Common myeloid progenitor, CD34-positive (primary cell): ENCODE data around the gene KDM7A. TPM values are rescaled to one million over a fixed set of nuclear protein-coding genes. Genes with fewer than 3 reads are reported as not detected.
A peak's percentile ranks its signal among the peaks of the same experiment; 100 is the strongest.

Source experiments
- CTCF ChIA-PET: fragments of 350-600 bp; sonication (Branson Sonifier 250); formaldehyde crosslinking; loops from one replicate; lab custom pipeline; 2021; ENCODE audit warnings: antibody characterized with exemption; lab: Charles Lee
- POLR2A ChIA-PET: fragments of 350-600 bp; sonication (Branson Sonifier 250); formaldehyde crosslinking; loops from one replicate; lab custom pipeline; 2021; ENCODE audit warnings: antibody characterized with exemption; lab: Charles Lee
- DNase-seq, 3 donors: peaks; one replicate each; pipeline versions ENCODE4 v3.0.0 to v3.0.0-alpha.2; 2013
- H3K27ac ChIP-seq, 2 experiments: 1 replicate in 1 of 2; 2 replicates in 1 of 2; pipeline ENCODE4 v1.7.0; 2013; ENCODE audit warnings: inconsistent platforms in 2 of 2, low read length in 2 of 2, mild to moderate bottlenecking in 2 of 2, low read depth in 1 of 2, moderate library complexity in 1 of 2; ENCODE audit not compliant: severe bottlenecking in 2 of 2, insufficient read depth in 1 of 2, poor library complexity in 1 of 2
- H3K27me3 ChIP-seq, 5 experiments: replicated peaks in 2 of 5; 1 replicate in 3 of 5; 2 replicates in 2 of 5; pipeline versions ENCODE4 v1.6.1 to v1.7.0; 2013; ENCODE audit warnings: low read length in 4 of 5, mild to moderate bottlenecking in 2 of 5, moderate library complexity in 2 of 5, inconsistent platforms in 1 of 5; ENCODE audit not compliant: insufficient read depth in 5 of 5, control insufficient read depth in 4 of 5
- H3K36me3 ChIP-seq, 4 experiments: 1 replicate in 2 of 4; 2 replicates in 2 of 4; pipeline versions ENCODE4 v1.6.1 to v1.7.0; 2013; ENCODE audit warnings: low read length in 3 of 4, control low read depth in 1 of 4, mild to moderate bottlenecking in 1 of 4; ENCODE audit not compliant: control insufficient read depth in 4 of 4, insufficient read depth in 4 of 4
- H3K4me1 ChIP-seq, 4 experiments: 1 replicate in 3 of 4; 2 replicates in 1 of 4; pipeline versions ENCODE4 v1.6.1 to v1.7.1; 2013; ENCODE audit warnings: low read length in 3 of 4, mild to moderate bottlenecking in 3 of 4, control low read depth in 1 of 4, inconsistent platforms in 1 of 4, moderate library complexity in 1 of 4; ENCODE audit not compliant: control insufficient read depth in 4 of 4, insufficient read depth in 4 of 4; ENCODE audit errors: control extremely low read depth in 1 of 4
- H3K4me3 ChIP-seq, 7 experiments: 1 replicate in 4 of 7; 2 replicates in 3 of 7; pipeline versions ENCODE4 v1.5.1 to v1.7.0; 2013; ENCODE audit warnings: mild to moderate bottlenecking in 7 of 7, low read length in 6 of 7, moderate library complexity in 6 of 7, inconsistent platforms in 2 of 7, low read depth in 2 of 7, control low read depth in 1 of 7; ENCODE audit not compliant: insufficient read depth in 4 of 7, control insufficient read depth in 1 of 7; ENCODE audit errors: extremely low read depth in 1 of 7
- H3K9me3 ChIP-seq, 5 experiments: 1 replicate in 4 of 5; 2 replicates in 1 of 5; pipeline versions ENCODE4 v1.6.1 to v1.7.1; 2013; ENCODE audit warnings: low read length in 4 of 5, mild to moderate bottlenecking in 2 of 5, inconsistent platforms in 1 of 5, low read depth in 1 of 5, moderate library complexity in 1 of 5; ENCODE audit not compliant: control insufficient read depth in 4 of 5, insufficient read depth in 2 of 5; ENCODE audit errors: control extremely low read depth in 1 of 5
- WGBS: methylation state at CpG from one replicate; pipeline ENCODE4 v1.1.5; 2013; ENCODE audit not compliant: insufficient coverage; 5-methylcytosine and 5-hydroxymethylcytosine counted together
- polyA plus RNA-seq: library from polyadenylated mRNA; unstranded; fragments of 120-200 nt; gene quantifications from one replicate; pipeline ENCODE4 v1.2.1, GENCODE V29; 2013

KDM7A gene
- 8.0 TPM for polyA plus RNA-seq

GRCh38 chr7:140176811-140177702, at the start of gene KDM7A:
Gene KDM7A (minus strand): TSS chr7:140176983. CDS start chr7:140176937, 46 bp downstream.
- ChIA-PET CTCF (interaction anchor here (1.0 to 1.8 kb wide), 6 partner anchors 12 to 127 kb away, joined by 3 to 7 read pairs (median 5); no protein-coding TSS in a partner anchor), POLR2A (interaction anchor here (0.7 to 1.2 kb wide), 3 partner anchors 24 to 76 kb away, joined by 3 read pairs; no protein-coding TSS in a partner anchor)
- Histone ChIP-seq H3K27ac (peak within 1 kb of the TSS in 1 of 2 experiments; percentile 79), H3K36me3 (no peaks in the 10 kb centered on the region), H3K4me3 (peak within 1 kb of the TSS; percentile 57 to 83 (median 71)), H3K9me3 (no peaks in the 10 kb centered on the region), H3K4me1 (peaks cover 8 to 18% (median 14%) of the 10 kb centered on the region in 4 experiments), H3K27me3 (peaks cover 0 to 12% (median 4%) of the 10 kb centered on the region in 5 experiments)
- DNase-seq: peak; percentile 93 to 97 (median 96)
- WGBS: 0% methylated on average over 99 of the region's 132 CpGs

- WGBS: 96% methylated on average over 5 of the region's 5 CpGs
- ChIA-PET CTCF (no interaction called here), POLR2A (no interaction called here)
- no peaks in the 10 kb centered on the region for H3K36me3 ChIP-seq
- H3K4me3 ChIP-seq: no peak overlapping the region
- peaks cover 2 to 17% (median 13%) of the 10 kb centered on the region in 4 experiments for H3K4me1 ChIP-seq
- no peak for DNase-seq
- H3K9me3 ChIP-seq: no peaks in the 10 kb centered on the region
- H3K27ac ChIP-seq: no peak overlapping the region
- H3K27me3 ChIP-seq: peaks cover 0 to 17% (median 6%) of the 10 kb centered on the region in 5 experiments
Observed at GRCh38 chr7:140225562-140226249, 48.9 kb upstream of the KDM7A start.

GRCh38 chr7:140223515-140224221, 46.9 kb upstream of the KDM7A start:
- ChIA-PET CTCF (no interaction called here), POLR2A (no interaction called here)
- H3K36me3 ChIP-seq: no peaks in the 10 kb centered on the region
- H3K4me1 ChIP-seq: peaks cover 0 to 2% (median 0%) of the 10 kb centered on the region in 4 experiments
- H3K9me3 ChIP-seq: peaks cover 0 to 2% (median 0%) of the 10 kb centered on the region in 5 experiments
- WGBS: 94% methylated on average over 15 of the region's 15 CpGs
- H3K27ac ChIP-seq: no peak overlapping the region
- no peak overlapping the region for H3K4me3 ChIP-seq
- peaks cover 0 to 11% (median 2%) of the 10 kb centered on the region in 5 experiments for H3K27me3 ChIP-seq
- DNase-seq: no peak

- DNase-seq: no peak
- POLR2A ChIA-PET: no interaction called here
- H3K9me3 ChIP-seq: peaks cover 0 to 6% (median 0%) of the 10 kb centered on the region in 5 experiments
- WGBS: 88% methylated on average over 10 of the region's 10 CpGs
- peaks cover 0 to 7% (median 0%) of the 10 kb centered on the region in 5 experiments for H3K27me3 ChIP-seq
- peaks cover 0 to 2% (median 0%) of the 10 kb centered on the region in 4 experiments for H3K4me1 ChIP-seq
- no peak overlapping the region for H3K27ac ChIP-seq
- no peaks in the 10 kb centered on the region for H3K36me3 ChIP-seq
- H3K4me3 ChIP-seq: peak overlapping the region in 1 of 7 experiments; percentile 3
- CTCF ChIA-PET: no interaction called here
Observed at GRCh38 chr7:140222814-140223213, 46.0 kb upstream of the KDM7A start.

GRCh38 chr7:140219672-140220524, 43.1 kb upstream of the KDM7A start:
- POLR2A ChIA-PET: interaction anchor here (0.7 kb wide), 1 partner anchor 25 kb away, joined by 3 read pairs; no protein-coding TSS in a partner anchor
- Histone ChIP-seq H3K36me3 (no peaks in the 10 kb centered on the region), H3K4me3 (no peak overlapping the region), H3K9me3 (peaks cover 0 to 8% (median 0%) of the 10 kb centered on the region in 5 experiments), H3K27me3 (peaks cover 0 to 4% (median 0%) of the 10 kb centered on the region in 5 experiments), H3K27ac (no peak overlapping the region), H3K4me1 (peaks cover 0 to 2% (median 0%) of the 10 kb centered on the region in 4 experiments)
- CTCF ChIA-PET: interaction anchor here (0.5 to 1.8 kb wide), 5 partner anchors 8 to 535 kb away, joined by 3 to 6 read pairs (median 3); no protein-coding TSS in a partner anchor
- 100% methylated on average over 8 of the region's 10 CpGs for WGBS
- no peak for DNase-seq

- H3K36me3 ChIP-seq: no peaks in the 10 kb centered on the region
- 100% methylated on average over 2 of the region's 4 CpGs for WGBS
- H3K27ac ChIP-seq: no peak overlapping the region
- peaks cover 0 to 4% (median 0%) of the 10 kb centered on the region in 5 experiments for H3K27me3 ChIP-seq
- ChIA-PET POLR2A (no interaction called here), CTCF (interaction anchor here (1.1 to 1.4 kb wide), 2 partner anchors 9 to 85 kb away, joined by 3 to 4 read pairs; no protein-coding TSS in a partner anchor)
- H3K4me1 ChIP-seq: peaks cover 0 to 2% (median 0%) of the 10 kb centered on the region in 4 experiments
- H3K9me3 ChIP-seq: peaks cover 0 to 8% (median 0%) of the 10 kb centered on the region in 5 experiments
- no peak for DNase-seq
- H3K4me3 ChIP-seq: no peak overlapping the region
Observed at GRCh38 chr7:140218656-140219055, 41.9 kb upstream of the KDM7A start.
